ENCODE measurements around the gene EMP3.
"Not testable (repeated sequence)": the region's sequence is repeated elsewhere in the genome, so short reads cannot be mapped to it uniquely, and the experiment has no call there.

EMP3 gene

GRCh38 chr19:48325265-48325910, at the start of gene EMP3:
EMP3 (plus strand) TSS chr19:48325552; CDS start chr19:48326845, 1,293 bp downstream.
- in situ Hi-C loops (cut with MboI; ENCODE audit: low sequenced_read_pairs): no loop called here

GRCh38 chr19:48279747-48280146, 45.6 kb upstream of the EMP3 start:
- in situ Hi-C loops (cut with MboI; ENCODE audit: low sequenced_read_pairs): no loop called here

- in situ Hi-C loops (cut with MboI; ENCODE audit: low sequenced_read_pairs): no loop called here
Observed at GRCh38 chr19:48283908-48284307, 41.4 kb upstream of the EMP3 start.

- in situ Hi-C loops (cut with MboI; ENCODE audit: low sequenced_read_pairs): no loop called here
Observed at GRCh38 chr19:48284896-48285295, 40.5 kb upstream of the EMP3 start.

- in situ Hi-C loops (cut with MboI; ENCODE audit: low sequenced_read_pairs): no loop called here
Observed at GRCh38 chr19:48287748-48288147, 37.6 kb upstream of the EMP3 start.

GRCh38 chr19:48290401-48290770, 35.0 kb upstream of the EMP3 start:
- in situ Hi-C loops (cut with MboI; ENCODE audit: low sequenced_read_pairs): no loop called here

GRCh38 chr19:48290771-48291488, 34.4 kb upstream of the EMP3 start:
- in situ Hi-C loops (cut with MboI; ENCODE audit: low sequenced_read_pairs): no loop called here

GRCh38 chr19:48291489-48291815, 33.9 kb upstream of the EMP3 start:
- in situ Hi-C loops (cut with MboI; ENCODE audit: low sequenced_read_pairs): not testable (repeated sequence)

GRCh38 chr19:48292798-48293197, 32.6 kb upstream of the EMP3 start:
- in situ Hi-C loops (cut with MboI; ENCODE audit: low sequenced_read_pairs): no loop called here

- in situ Hi-C loops (cut with MboI; ENCODE audit: low sequenced_read_pairs): no loop called here
Observed at GRCh38 chr19:48295458-48295857, 29.9 kb upstream of the EMP3 start.

- in situ Hi-C loops (cut with MboI; ENCODE audit: low sequenced_read_pairs): no loop called here
Observed at GRCh38 chr19:48296963-48297734, 28.2 kb upstream of the EMP3 start.

- in situ Hi-C loops (cut with MboI; ENCODE audit: low sequenced_read_pairs): no loop called here
Observed at GRCh38 chr19:48297975-48298374, 27.4 kb upstream of the EMP3 start.

- in situ Hi-C loops (cut with MboI; ENCODE audit: low sequenced_read_pairs): no loop called here
Observed at GRCh38 chr19:48301886-48302599, 23.3 kb upstream of the EMP3 start.

GRCh38 chr19:48302600-48302959, 22.8 kb upstream of the EMP3 start:
- in situ Hi-C loops (cut with MboI; ENCODE audit: low sequenced_read_pairs): no loop called here

- in situ Hi-C loops (cut with MboI; ENCODE audit: low sequenced_read_pairs): no loop called here
Observed at GRCh38 chr19:48303367-48303766, 22.0 kb upstream of the EMP3 start.

GRCh38 chr19:48303866-48304265, 21.5 kb upstream of the EMP3 start:
- in situ Hi-C loops (cut with MboI; ENCODE audit: low sequenced_read_pairs): no loop called here

- in situ Hi-C loops (cut with MboI; ENCODE audit: low sequenced_read_pairs): no loop called here
Observed at GRCh38 chr19:48308631-48309586, 16.4 kb upstream of the EMP3 start.

- in situ Hi-C loops (cut with MboI; ENCODE audit: low sequenced_read_pairs): not testable (repeated sequence)
Observed at GRCh38 chr19:48309731-48310130, 15.6 kb upstream of the EMP3 start.

GRCh38 chr19:48310227-48310626, 15.1 kb upstream of the EMP3 start:
- in situ Hi-C loops (cut with MboI; ENCODE audit: low sequenced_read_pairs): no loop called here

- in situ Hi-C loops (cut with MboI; ENCODE audit: low sequenced_read_pairs): no loop called here
Observed at GRCh38 chr19:48311384-48311783, 14.0 kb upstream of the EMP3 start.

Data from hTERT RPE-1 (cell line).